GM18907 (cell line): ENCODE measurements around the gene VGF.
"Not testable (repeated sequence)": the region's sequence is repeated elsewhere in the genome, so short reads cannot be mapped to it uniquely, and the experiment has no call there.

Source experiments
- ATAC-seq: cut with Tn5 transposase; IDR thresholded peaks from one replicate; pipeline ENCODE4 v1.9.1; 2021; ENCODE audit warnings: mild to moderate bottlenecking, moderate library complexity; ENCODE audit not compliant: unreplicated experiment

The VGF gene

DNA sequence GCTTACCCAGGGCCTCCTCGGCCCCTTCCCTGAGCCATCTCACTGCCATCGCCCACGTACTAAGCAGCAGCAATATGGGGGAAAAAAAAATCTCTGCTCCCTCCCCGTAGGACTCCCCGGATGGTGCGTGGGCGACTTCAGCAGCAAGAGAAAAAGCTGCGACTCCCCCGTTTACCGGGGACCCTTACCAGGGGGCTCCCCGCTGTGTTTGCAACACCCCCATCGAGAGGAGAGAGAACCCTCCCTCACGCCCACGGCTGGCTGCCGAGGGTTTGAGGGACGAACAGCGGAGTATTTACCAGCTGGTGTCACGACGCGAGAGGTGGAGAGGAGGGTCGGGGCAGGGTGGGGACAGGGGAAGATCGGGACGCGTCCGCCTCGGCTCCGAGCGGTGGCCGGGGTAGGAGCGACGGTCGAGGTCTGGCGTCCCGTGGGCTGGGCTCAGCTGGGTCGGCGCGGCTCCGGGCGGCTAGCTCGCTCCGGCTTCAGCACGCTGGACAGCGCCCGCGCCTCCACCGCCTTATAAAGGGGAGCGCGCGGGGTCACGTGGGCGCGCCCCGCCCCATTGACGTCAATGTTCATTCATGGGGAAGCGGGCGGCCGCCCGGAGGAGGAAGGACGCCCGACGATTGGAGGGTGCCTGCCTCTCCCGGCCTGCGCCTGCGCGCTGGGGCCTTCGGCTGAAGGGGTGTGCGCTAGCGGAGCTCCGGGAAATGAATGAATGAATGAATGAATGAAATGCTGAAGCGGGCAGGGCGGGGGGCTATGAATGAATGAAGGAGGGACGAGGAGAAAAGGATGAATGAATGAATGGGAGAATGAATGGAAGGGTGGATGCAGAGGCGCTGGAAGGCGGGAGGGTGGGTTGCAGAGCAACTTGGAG is at the start of gene VGF:
VGF (minus strand) TSS at position 495 of the 883 bp plus-strand sequence. CDS start 726 bp downstream, outside the sequence.
- ATAC-seq = peak; percentile 71

- no peak for ATAC-seq
Measured at GRCh38 chr7:101212014-101212413, 46.6 kb upstream of the VGF start.

DNA sequence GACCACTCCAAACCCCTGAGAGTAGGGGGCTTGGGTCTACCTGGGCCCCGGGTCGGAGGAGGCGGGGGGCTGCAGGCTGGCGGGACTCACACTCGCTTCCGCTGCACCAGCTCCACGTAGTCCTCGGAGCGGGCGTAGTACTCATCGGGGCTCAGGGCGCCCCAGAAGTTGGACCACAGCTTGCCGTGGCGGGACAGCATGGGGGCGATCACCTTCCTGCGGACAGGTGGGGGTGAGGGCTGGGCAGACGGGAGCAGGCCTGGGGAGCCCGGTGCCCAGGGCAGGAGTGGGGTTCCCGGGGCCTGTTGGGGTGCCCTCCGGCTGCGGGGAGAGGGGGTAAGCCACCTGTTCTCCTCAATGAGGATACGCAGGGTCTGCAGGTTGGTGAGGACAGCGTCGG is 46.1 kb upstream of the VGF start:
- ATAC-seq = no peak

DNA sequence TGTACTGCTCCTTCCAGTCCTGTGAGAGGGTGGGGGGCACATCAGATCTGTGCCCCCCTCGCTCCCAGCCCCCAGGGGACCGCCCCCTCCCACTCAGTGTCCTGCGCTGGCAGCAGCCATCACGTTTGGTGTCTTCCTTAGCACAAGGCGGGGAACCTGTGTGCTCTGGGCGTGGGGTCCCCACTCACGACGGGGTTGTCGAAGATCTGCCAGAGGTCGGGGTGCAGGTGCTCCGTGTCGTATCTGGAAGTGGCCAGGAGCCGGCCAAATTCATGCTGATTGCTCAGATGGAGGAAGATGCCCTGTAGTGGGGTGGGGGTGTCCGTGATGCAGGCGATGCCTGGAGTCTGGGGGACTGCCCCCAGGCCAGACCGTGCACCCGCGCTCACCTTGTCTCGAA is 44.8 kb upstream of the VGF start:
- no peak for ATAC-seq

DNA sequence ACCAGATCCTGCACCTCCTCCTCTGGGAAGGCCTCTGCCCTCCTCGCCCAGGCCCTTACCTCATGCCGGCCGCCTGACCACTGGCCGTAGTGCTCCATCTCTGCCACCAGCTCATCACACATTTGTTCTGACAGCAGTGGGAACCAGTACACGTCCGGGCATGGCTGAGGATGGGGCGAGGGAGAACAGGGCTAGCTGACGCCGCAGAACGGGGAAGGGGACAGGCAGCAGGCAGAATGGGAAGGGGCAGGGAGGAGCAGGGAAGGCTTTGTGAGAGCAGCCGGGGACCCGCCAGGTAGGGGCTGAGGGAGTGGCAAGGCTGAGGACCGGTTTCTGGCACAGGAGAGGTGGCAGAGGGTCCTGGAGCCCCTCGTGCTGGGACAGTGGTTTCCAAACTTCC is 43.4 kb upstream of the VGF start:
- ATAC-seq = no peak

- no peak for ATAC-seq
Measured at GRCh38 chr7:101207459-101207858, 42.1 kb upstream of the VGF start.

DNA sequence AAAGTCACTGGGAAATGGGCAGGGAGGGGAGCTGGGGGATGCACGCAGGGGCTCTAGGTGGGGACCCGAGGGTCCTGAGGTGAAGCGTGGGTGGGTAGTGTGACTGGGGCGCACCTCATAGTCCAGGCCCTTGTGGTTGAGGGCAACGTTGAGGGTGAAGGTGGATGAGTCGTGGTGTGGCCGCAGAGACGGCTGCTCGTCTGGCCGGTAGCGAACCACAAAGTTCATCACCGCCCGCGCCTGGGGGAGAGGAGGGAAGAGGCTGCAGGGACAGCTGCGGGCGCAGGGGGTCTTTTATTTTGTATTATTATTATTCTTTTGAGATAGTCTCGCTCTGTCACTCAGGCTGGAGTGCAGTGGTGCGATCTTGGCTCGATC is 41.3 kb upstream of the VGF start:
- no peak for ATAC-seq

- ATAC-seq = no peak
Measured at GRCh38 chr7:101205901-101206664, 40.7 kb upstream of the VGF start.

DNA sequence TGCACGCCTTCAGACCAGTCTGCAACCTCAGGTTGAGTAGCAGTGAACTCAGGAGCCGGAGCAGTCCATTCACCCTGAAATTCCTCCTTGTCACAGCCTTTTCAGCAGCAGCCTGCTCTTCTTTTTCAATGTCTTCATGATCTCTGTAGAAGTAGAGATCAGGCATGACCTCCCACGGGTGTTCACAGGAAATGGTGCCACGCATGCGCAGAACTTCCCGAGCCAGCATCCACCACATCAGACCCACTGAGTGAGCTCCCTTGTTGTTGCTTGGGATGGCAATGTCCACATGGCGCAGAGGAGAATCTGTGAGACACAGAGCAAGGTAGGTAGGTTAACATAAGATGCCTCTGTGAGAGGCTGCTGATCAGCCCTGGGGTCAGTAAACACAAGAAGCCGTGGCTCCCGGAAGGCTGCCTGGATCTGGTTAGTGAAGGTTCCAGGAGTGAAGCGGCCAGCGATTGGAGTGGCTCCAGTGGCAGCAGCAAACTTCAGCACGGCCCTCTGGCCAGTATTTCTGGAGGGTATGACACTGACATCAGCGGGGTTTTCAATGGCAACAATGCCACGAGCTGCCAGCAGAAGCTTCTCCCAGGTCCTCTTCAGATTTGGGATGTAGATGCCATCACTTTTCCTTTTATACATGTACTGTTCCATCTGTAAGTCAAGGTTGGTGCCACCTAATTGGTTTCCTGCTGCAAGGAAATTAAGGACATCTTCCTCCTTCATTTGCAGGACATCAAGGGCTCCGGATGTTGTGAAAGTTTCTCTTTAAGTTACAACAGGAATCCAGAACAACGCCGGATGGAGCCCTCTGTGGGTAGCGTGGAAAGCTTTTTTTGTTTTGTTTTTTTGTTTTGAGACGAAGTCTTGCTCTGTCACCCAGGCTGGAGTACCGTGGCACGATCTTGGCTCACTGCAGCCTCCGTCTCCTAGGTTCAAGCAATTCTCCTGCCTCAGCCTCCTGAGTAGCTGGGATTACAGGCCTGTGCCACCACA is 38.7 kb upstream of the VGF start:
- not testable (repeated sequence) for ATAC-seq

DNA sequence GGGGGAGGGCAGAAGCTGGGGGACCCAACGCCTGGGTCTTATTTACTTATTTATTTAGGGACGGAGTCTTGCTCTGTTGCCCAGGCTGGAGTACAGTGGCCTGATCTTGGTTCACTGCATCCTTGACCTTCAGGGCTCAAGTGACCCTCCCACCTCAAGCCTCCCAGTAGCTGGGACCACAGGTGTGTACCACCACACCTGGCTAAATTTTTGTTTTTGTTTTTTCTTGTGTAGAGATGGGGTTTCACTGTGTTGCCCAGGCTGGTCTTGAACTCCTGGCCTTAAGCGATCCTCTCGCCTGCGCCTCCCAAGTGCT is 37.2 kb upstream of the VGF start:
- ATAC-seq = no peak

GRCh38 chr7:101201695-101202602 is 36.6 kb upstream of the VGF start:
- no peak for ATAC-seq

DNA sequence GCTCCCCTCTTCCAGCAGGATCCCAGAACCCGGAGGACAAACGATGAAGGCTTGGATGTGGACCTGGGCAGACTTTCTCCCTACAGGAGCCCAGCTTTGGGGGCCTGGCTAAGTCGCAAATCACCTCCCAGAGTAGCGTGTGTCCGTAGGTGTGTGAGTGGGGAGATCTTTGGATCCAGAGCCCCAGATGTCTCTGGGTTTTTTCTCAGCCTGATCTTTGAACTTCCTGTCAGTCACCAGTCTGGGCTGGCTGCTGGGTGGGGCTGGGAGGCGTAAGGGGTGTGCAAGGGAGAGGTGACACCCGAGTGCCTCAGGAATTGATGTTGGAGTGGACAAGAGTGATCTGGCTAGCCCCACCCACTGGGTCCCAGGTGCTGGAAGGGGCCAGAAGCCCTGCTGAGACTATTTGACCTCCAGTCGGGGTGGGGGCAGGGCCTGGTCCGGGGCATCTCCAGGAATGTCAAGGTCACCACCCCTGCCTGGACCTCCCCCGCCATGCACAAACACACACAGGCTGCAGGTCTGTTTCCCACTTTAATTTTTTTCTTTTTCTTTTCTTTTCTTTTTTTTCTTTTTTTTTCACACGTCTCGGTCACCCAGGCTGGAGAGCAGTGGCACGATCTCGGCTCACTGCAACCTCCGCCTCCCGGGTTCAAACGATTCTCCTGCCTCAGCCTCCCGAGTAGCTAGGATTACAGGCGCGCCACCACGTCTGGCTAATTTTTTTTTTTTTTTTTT is 35.7 kb upstream of the VGF start, which contains the start of gene MOGAT3:
MOGAT3 (minus strand) TSS at position 175 of the 738 bp plus-strand sequence. CDS start 182 bp downstream, outside the sequence.
- no peak for ATAC-seq

GRCh38 chr7:101200504-101200861 is 35.1 kb upstream of the VGF start:
- ATAC-seq = no peak

GRCh38 chr7:101199522-101199921 is 34.2 kb upstream of the VGF start:
- not testable (repeated sequence) for ATAC-seq

DNA sequence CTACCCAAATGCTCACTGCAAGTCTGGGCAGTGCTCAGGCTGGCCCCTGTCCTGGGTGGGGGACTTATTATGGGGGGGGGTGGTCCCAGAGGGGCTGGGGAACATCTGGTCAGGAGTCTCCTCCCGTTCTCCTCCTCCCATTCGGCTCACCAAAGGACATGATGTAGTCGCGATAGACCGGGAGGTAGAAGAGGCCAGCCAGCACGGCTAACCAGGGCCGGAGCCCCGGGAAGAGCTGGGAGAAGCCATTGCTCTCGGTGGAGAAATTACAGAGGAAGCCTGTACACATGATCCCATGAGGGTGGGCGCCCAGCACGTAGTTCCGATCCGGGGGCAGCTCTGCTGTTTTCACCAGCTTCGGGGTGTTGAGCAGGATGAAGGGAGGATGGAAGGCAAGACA is 33.1 kb upstream of the VGF start:
- ATAC-seq = no peak

DNA sequence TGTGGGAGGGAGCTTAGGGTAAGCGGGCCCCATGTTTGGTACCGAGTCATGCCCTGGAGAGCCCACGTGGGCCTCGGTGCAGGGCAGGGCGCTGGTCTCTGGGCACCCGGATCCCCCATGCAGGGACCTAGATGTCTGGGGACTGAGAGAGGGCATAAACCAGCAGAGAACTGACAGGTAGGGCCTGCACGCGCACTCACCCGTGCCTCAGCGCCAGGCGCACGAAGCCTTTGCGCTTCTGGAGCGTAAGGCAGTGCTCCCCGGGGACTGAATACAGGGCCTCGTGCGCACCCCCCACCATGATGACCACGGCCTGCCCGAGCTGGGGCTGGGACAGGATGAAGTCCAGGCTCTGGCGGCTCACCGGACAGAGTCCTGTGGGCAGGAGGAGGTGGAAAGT is 32.6 kb upstream of the VGF start:
- no peak for ATAC-seq

GRCh38 chr7:101195884-101196283 is 30.5 kb upstream of the VGF start:
- no peak for ATAC-seq

- no peak for ATAC-seq
Measured at GRCh38 chr7:101189109-101189508, 23.7 kb upstream of the VGF start.

DNA sequence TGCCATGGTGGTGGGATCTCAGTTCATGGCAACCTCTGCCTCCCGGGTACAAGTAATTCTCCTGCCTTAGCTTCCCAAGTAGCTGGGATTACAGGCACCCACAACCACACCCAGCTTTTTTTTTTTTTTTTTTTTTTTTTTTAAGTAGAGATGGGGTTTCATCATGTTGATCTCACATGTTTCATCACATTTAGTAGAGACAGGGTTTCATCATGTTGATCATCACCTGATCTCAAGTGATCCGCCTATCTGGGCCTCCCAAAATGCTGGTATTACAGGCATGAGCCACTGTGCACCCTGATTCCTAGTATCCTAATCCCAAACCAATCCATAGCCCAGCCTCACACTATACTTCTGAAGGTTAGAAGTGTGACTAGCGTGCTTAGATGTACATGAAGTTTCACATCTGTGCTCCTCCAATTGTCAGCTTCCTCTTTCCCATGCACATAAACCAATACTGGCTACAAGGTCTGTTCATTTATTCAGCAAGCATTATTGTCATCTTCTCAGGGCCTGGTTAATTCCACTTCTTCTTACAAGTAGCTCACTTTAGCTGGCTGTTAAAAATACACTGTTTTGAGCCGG is 21.6 kb upstream of the VGF start:
- ATAC-seq = no peak
